Measurements from ENCODE around the gene REXO4. TPM values are rescaled to one million over a fixed set of nuclear protein-coding genes. Genes with fewer than 3 reads are reported as not detected.

The REXO4 gene
- total and polyA plus RNA-seq, 2 donors (not counting 1 experiment from before 2014, with no cell fraction given): 25.0 to 37.1 TPM

- POLR2A ChIA-PET: interaction anchor here (0.8 kb wide), 1 partner anchor 11 kb away, joined by 11 read pairs; no protein-coding TSS in a partner anchor
- Histone ChIP-seq H2AFZ (ENCODE audit: insufficient read depth, low read depth, low read length, poor library complexity, severe bottlenecking) (no peak overlapping the region), H3K27me3 (replicated peaks in 1 of 4; ENCODE audit: control extremely low read depth in 1 of 4, control insufficient read depth in 3 of 4, insufficient read depth in 4 of 4, low read length in 3 of 4) (no peaks in the 10 kb centered on the region), H3K4me1 (ENCODE audit: control insufficient read depth in 2 of 2, insufficient read depth in 2 of 2, low read length in 2 of 2) (peaks cover 2 to 7% of the 10 kb centered on the region in 2 donors), H3K79me2 (ENCODE audit: control insufficient read depth, insufficient read depth, low read length) (peaks cover 36% of the 10 kb centered on the region), H3K9ac (ENCODE audit: low read length) (no peak overlapping the region), H3K27ac (ENCODE audit: low read length in 2 of 2) (no peak overlapping the region), H3K9me3 (ENCODE audit: control extremely low read depth in 1 of 3, control insufficient read depth in 2 of 3, insufficient read depth in 1 of 3, low read length in 2 of 3) (no peaks in the 10 kb centered on the region), H3K4me3 (ENCODE audit: control extremely low read depth in 1 of 5, extremely low read depth in 1 of 5, insufficient read depth in 1 of 5, low read depth in 2 of 5, low read length in 4 of 5) (no peak overlapping the region), H3K36me3 (replicated peaks in 1 of 2; ENCODE audit: control extremely low read depth in 1 of 2, control insufficient read depth in 1 of 2, extremely low read depth in 1 of 2, insufficient read depth in 2 of 2, low read length in 1 of 2) (peaks cover 0 to 84% of the 10 kb centered on the region in 2 experiments), H3K4me2 (replicated peaks; ENCODE audit: low read depth, low read length, poor library complexity, severe bottlenecking) (no peak overlapping the region), H4K20me1 (ENCODE audit: control insufficient read depth, insufficient read depth, low read length, poor library complexity, severe bottlenecking) (peaks cover 56% of the 10 kb centered on the region)
- H3K27me3 Mint-ChIP-seq: no peaks in the 10 kb centered on the region
- no peaks in the 10 kb centered on the region for H3K9me3 Mint-ChIP-seq (ENCODE audit: insufficient read depth)
- H3K27ac Mint-ChIP-seq: no peak overlapping the region
- ATAC-seq (ENCODE audit: low read depth): no peak
- CTCF ChIA-PET: interaction anchor here (0.7 kb wide), 1 partner anchor 14 kb away, joined by 4 read pairs; no protein-coding TSS in a partner anchor
- no peak for TF ChIP-seq CTCF (IDR thresholded peaks at IDR 0.05)
- TF ChIP-seq EZH2 (IDR thresholded peaks at IDR 0.05; ENCODE audit: borderline replicate concordance, insufficient read depth, low read depth, low read length, poor library complexity, severe bottlenecking): no peak
- H3K4me3 Mint-ChIP-seq: no peak overlapping the region
- DNase-seq: no peak
- intact Hi-C loops (cut with micrococcal nuclease): no loop called here
- peaks cover 13% of the 10 kb centered on the region for H3K4me1 Mint-ChIP-seq
- 98% methylated on average over 14 of the region's 15 CpGs for WGBS (ENCODE audit: insufficient coverage)
Observed at GRCh38 chr9:133362359-133363044, 55.3 kb downstream of the REXO4 start.

- Mint-ChIP-seq H3K27me3 (no peaks in the 10 kb centered on the region), H3K27ac (no peak overlapping the region), H3K4me3 (no peak overlapping the region), H3K9me3 (ENCODE audit: insufficient read depth) (no peaks in the 10 kb centered on the region), H3K4me1 (peaks cover 21% of the 10 kb centered on the region)
- POLR2A ChIA-PET: interaction anchor here (1.0 kb wide), 1 partner anchor 13 kb away, joined by 3 read pairs; the partner anchor contains the start of genes MED22 and RPL7A
- peaks cover 36% of the 10 kb centered on the region for H3K79me2 ChIP-seq (ENCODE audit: control insufficient read depth, insufficient read depth, low read length)
- 96% methylated on average over 9 of the region's 13 CpGs for WGBS (ENCODE audit: insufficient coverage)
- no peak overlapping the region for H3K4me3 ChIP-seq (ENCODE audit: control extremely low read depth in 1 of 5, extremely low read depth in 1 of 5, insufficient read depth in 1 of 5, low read depth in 2 of 5, low read length in 4 of 5)
- no peak overlapping the region for H2AFZ ChIP-seq (ENCODE audit: insufficient read depth, low read depth, low read length, poor library complexity, severe bottlenecking)
- no peak overlapping the region for H3K9ac ChIP-seq (ENCODE audit: low read length)
- no peak overlapping the region for H3K4me2 ChIP-seq (replicated peaks; ENCODE audit: low read depth, low read length, poor library complexity, severe bottlenecking)
- H3K27ac ChIP-seq (ENCODE audit: low read length in 2 of 2): no peak overlapping the region
- H3K9me3 ChIP-seq (ENCODE audit: control extremely low read depth in 1 of 3, control insufficient read depth in 2 of 3, insufficient read depth in 1 of 3, low read length in 2 of 3): no peaks in the 10 kb centered on the region
- TF ChIP-seq EZH2 (IDR thresholded peaks at IDR 0.05; ENCODE audit: borderline replicate concordance, insufficient read depth, low read depth, low read length, poor library complexity, severe bottlenecking) (no peak), CTCF (IDR thresholded peaks at IDR 0.05) (no peak)
- DNase-seq (no peak), ATAC-seq (ENCODE audit: low read depth) (no peak)
- no peaks in the 10 kb centered on the region for H3K27me3 ChIP-seq (replicated peaks in 1 of 4; ENCODE audit: control extremely low read depth in 1 of 4, control insufficient read depth in 3 of 4, insufficient read depth in 4 of 4, low read length in 3 of 4)
- H4K20me1 ChIP-seq (ENCODE audit: control insufficient read depth, insufficient read depth, low read length, poor library complexity, severe bottlenecking): peaks cover 47% of the 10 kb centered on the region
- intact Hi-C loops (cut with micrococcal nuclease): no loop called here
- CTCF ChIA-PET: no interaction called here
- H3K4me1 ChIP-seq (ENCODE audit: control insufficient read depth in 2 of 2, insufficient read depth in 2 of 2, low read length in 2 of 2): peaks cover 9 to 16% of the 10 kb centered on the region in 2 donors
- peaks cover 0 to 77% of the 10 kb centered on the region in 2 experiments for H3K36me3 ChIP-seq (replicated peaks in 1 of 2; ENCODE audit: control extremely low read depth in 1 of 2, control insufficient read depth in 1 of 2, extremely low read depth in 1 of 2, insufficient read depth in 2 of 2, low read length in 1 of 2)
Observed at GRCh38 chr9:133361507-133362092, 56.2 kb downstream of the REXO4 start.
